ENCODE data around the gene IZUMO4. TPM values are rescaled to one million over a fixed set of nuclear protein-coding genes. Genes with fewer than 3 reads are reported as not detected.

The IZUMO4 gene
- total RNA-seq, 4 donors from 2014 or later = 3.0 to 11.4 (median 3.2) TPM; not detected in 1

- H3K36me3 ChIP-seq = peaks cover 19 to 54% (median 23%) of the 10 kb centered on the region in 3 donors
- peaks cover 79 to 89% (median 82%) of the 10 kb centered on the region in 3 donors for H3K4me1 ChIP-seq
- WGBS, 2 donors = 24% methylated on average over 7 of the region's 27 CpGs; no CpG with 5 or more reads in 1 of the 2 donors
- H3K27me3 ChIP-seq = no peaks in the 10 kb centered on the region
- peak overlapping the region; percentile 94 to 99 (median 98) for H3K4me3 ChIP-seq
- DNase-seq = no peak
- intact Hi-C loops (cut with DNase I) = no loop called here
- H3K27ac ChIP-seq = peak overlapping the region; percentile 97 to 99 (median 99)
- no peaks in the 10 kb centered on the region for H3K9me3 ChIP-seq
- no peak for TF ChIP-seq CTCF (IDR thresholded peaks at IDR 0.05)
- TF ChIP-seq POLR2A (IDR thresholded peaks at IDR 0.05) = no peak
These were observed 47.6 kb upstream of the IZUMO4 start for GRCh38 chr19:2048959-2049740.

- H3K27ac ChIP-seq = peak overlapping the region; percentile 97 to 99 (median 99)
- intact Hi-C loops (cut with DNase I) = no loop called here
- H3K36me3 ChIP-seq = peaks cover 12 to 47% (median 23%) of the 10 kb centered on the region in 3 donors
- H3K27me3 ChIP-seq = no peaks in the 10 kb centered on the region
- peak overlapping the region; percentile 94 to 99 (median 98) for H3K4me3 ChIP-seq
- TF ChIP-seq POLR2A (IDR thresholded peaks at IDR 0.05) (peak in 2 of 4 donors; percentile 64 to 82), CTCF (IDR thresholded peaks at IDR 0.05) (no peak)
- 0% methylated on average over 2 to 3 of the region's 16 CpGs for WGBS, 2 donors
- no peaks in the 10 kb centered on the region for H3K9me3 ChIP-seq
- no peak for DNase-seq
- H3K4me1 ChIP-seq = peaks cover 79 to 89% (median 82%) of the 10 kb centered on the region in 3 donors
These were observed 46.9 kb upstream of the IZUMO4 start for GRCh38 chr19:2049741-2050348.

- Histone ChIP-seq H3K9me3 (no peaks in the 10 kb centered on the region), H3K27me3 (no peaks in the 10 kb centered on the region), H3K36me3 (peaks cover 7 to 41% (median 17%) of the 10 kb centered on the region in 3 donors), H3K27ac (peak overlapping the region; percentile 97 to 99 (median 99)), H3K4me3 (peak overlapping the region; percentile 94 to 99 (median 98)), H3K4me1 (peaks cover 78 to 89% (median 81%) of the 10 kb centered on the region in 3 donors)
- intact Hi-C loops (cut with DNase I) = no loop called here
- WGBS, 2 donors = no CpG with 5 or more reads among the region's 49 CpGs
- TF ChIP-seq POLR2A (IDR thresholded peaks at IDR 0.05) = peak in 1 of 4 donors; percentile 1
- peak in 1 of 6 experiments; percentile 8 for TF ChIP-seq CTCF (IDR thresholded peaks at IDR 0.05)
- no peak for DNase-seq
These were observed 46.2 kb upstream of the IZUMO4 start for GRCh38 chr19:2050349-2050990.

- H3K36me3 ChIP-seq = peaks cover 1 to 34% (median 10%) of the 10 kb centered on the region in 3 donors
- 30% methylated on average over 4 of the region's 93 CpGs; no CpG with 5 or more reads in 1 of the 2 donors for WGBS, 2 donors
- peaks cover 78 to 89% (median 81%) of the 10 kb centered on the region in 3 donors for H3K4me1 ChIP-seq
- intact Hi-C loops (cut with DNase I) = no loop called here
- H3K27me3 ChIP-seq = no peaks in the 10 kb centered on the region
- H3K4me3 ChIP-seq = peak within 1 kb of the TSS; percentile 94 to 99 (median 98)
- no peaks in the 10 kb centered on the region for H3K9me3 ChIP-seq
- H3K27ac ChIP-seq = peak within 1 kb of the TSS; percentile 97 to 99 (median 99)
- DNase-seq = peak; percentile 68
- peak in 3 of 4 donors; percentile 97 to 99 (median 99) for TF ChIP-seq POLR2A (IDR thresholded peaks at IDR 0.05)
- peak; percentile 13 to 96 (median 72) for TF ChIP-seq CTCF (IDR thresholded peaks at IDR 0.05)
These were observed 45.5 kb upstream of the IZUMO4 start, which contains the start of gene MKNK2 for GRCh38 chr19:2050991-2051772. TSS of gene MKNK2 (minus strand) at chr19:2051244. CDS start at chr19:2050851, 393 bp downstream.

Data from esophagus squamous epithelium (tissue), 5 donors.